Activated naive CD4-positive, alpha-beta T cell treated with anti-CD3 and anti-CD28 coated beads, Interleukin-2, amount 50 U/mL, for 16 hours (primary cell): ENCODE measurements around the gene FAM229A.
A peak's percentile ranks its signal among the peaks of the same experiment; 100 is the strongest.
"Not testable (repeated sequence)": the region's sequence is repeated elsewhere in the genome, so short reads cannot be mapped to it uniquely, and the experiment has no call there.

Experiments used
- DNase-seq: peaks from one replicate; pipeline ENCODE4 v3.0.0-alpha.2; 2020

The FAM229A gene

DNA sequence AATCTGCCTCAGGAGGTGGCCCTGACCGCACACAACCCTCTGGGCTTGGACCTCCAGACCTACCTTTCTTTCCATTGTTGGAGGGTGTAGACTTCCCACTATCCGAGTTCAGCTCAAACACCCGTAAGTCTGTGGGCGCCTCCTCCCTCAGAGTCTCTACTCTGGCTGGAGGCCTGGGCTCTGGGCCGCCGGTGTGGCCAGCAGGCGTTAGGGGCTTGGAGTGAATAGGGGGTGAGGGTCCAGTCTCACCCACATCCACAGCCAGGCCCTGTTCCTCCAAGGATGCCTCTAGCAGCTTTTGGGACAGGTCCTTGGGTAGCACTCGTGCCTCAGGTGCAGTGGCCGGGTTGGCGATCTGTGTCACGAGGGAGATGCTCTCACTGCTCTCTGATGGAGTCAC is 13.9 kb upstream of the FAM229A start:
- DNase-seq, result no peak

DNA sequence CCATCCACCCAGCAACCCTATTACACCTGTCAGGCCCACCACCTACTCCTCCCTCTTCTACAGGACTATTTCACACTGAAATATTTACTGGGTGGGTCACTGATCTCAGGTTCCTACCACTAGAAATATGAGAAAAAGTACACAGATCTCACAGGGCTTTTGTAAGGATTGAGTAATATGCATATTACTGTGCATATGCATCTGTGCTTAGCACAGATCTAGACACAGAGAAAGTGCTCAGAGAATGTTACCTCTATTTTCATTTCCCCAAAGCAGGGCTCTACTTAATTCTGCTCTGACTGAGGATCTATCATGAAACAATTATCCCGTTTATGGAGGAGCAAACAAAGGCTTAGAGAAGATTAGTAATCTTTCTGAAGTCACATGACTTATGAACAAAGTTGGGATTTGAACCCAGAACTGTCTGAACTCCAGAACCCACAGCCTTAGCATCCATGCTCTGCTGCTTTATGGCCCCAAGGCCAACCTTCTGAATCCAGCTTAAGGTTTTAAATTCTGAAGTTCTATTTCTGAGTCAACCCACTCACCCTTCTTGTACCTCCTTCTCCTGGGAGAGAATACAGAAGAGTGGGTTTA is 11.8 kb upstream of the FAM229A start:
- no peak for DNase-seq

DNA sequence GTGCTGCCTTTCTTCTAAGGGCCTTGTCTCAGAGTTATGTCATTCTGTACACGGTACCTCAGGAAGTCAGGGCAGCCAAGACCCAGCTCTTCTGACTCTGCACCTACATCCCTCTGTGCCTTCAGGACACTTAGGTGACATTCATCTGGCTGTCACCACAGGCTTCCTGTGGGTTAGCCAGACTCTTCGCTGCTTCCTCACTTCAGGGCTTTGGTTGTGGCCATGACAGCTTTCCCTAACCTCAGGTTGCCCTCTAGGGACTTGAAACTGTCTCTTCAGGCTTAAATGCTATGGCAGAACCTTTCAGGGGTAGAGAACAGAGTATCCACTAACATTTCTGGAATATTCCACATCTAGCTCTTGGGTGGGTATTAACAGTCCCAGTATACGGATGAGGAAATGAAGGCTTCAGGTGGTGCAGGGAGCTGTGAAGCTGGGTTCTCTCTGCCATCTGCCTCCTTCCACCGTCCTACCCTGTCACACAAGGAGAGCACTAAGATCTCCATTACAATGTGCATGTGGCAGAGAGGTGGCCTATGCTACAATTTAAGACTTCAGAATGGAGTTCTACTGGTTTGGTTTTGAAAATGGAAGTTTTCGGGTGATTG is 10.0 kb upstream of the FAM229A start:
- no peak for DNase-seq

DNA sequence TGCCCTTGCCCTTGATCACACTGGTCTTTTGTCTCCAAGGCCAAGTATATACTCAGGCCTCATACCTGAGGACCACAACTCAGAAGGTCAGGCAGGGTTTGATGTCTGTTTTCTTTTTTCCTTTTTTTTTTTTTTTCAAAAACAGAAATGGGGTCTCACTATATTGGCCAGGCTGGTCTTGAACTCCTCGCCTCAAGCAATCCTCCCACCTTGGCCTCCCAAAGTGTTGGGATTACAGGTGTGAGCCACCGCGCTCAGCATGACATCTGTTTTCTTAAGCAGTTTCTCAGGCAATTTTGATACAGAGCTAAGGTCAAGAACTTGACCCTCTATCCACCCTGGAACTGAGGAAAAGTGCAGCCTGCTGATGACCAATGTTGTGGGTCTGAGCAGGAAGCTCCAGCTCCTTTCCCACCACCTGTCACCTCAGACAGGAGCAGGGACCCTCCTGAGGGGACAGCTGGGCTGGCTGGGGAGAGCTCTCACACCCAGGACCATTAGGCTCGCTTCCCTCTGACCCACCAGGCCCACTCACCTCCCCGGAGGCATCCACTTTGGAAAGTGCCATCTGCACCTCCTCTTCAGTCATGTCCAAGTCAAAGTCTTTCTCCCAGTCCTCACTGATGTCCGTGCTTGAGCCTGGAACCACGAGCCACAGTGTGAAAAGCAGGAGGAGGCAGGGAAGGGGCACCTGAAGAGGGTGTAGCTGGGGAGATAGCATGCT is 5.8 kb upstream of the FAM229A start:
- no peak for DNase-seq

DNA sequence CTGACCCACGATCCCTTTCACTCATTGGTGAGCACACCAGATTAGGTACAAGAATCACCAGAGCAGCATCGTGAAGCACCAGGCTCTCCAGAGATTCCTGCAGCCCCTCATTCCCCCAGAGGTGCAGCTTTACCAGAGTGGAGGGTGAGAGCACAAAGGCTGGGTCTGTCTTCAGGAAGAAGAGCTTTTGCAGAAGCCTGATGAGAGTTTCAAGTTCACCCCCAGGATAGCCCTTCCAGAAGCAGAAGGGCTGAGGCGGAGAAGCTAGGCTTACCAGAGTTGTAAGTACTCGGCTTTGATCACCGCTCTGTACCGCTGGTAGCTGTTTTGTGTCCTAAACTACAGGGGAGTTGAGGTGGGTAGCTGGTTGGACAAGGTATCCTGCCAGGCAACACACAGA is 3.2 kb upstream of the FAM229A start:
- DNase-seq, result no peak

DNA sequence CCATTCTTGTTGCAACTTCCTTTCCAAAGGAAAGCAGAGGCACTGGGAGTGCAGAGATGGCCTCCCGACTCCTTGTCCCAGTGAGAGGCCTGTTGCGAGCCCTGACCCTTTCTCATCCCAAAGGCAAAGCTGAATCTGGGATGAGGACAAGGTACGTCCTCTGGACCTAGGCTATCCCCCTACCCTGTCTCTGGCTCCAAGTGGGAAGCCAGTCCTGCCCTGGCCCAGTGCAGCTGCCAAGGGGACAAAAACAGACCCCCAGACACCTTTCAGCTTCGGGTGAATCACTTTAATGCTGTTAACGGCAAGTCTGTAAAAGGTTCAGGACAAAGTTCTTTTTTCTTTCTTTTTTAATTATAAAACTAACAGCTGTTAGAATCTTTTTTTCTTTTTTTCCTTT is 2.6 kb upstream of the FAM229A start:
- DNase-seq, result no peak

DNA sequence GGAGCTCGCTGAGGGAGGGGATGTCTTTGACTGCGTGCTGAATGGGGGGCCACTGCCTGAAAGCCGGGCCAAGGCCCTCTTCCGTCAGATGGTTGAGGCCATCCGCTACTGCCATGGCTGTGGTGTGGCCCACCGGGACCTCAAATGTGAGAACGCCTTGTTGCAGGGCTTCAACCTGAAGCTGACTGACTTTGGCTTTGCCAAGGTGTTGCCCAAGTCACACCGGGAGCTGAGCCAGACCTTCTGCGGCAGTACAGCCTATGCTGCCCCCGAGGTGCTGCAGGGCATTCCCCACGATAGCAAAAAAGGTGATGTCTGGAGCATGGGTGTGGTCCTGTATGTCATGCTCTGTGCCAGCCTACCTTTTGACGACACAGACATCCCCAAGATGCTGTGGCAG is 1.4 kb upstream of the FAM229A start:
- DNase-seq, result no peak

DNA sequence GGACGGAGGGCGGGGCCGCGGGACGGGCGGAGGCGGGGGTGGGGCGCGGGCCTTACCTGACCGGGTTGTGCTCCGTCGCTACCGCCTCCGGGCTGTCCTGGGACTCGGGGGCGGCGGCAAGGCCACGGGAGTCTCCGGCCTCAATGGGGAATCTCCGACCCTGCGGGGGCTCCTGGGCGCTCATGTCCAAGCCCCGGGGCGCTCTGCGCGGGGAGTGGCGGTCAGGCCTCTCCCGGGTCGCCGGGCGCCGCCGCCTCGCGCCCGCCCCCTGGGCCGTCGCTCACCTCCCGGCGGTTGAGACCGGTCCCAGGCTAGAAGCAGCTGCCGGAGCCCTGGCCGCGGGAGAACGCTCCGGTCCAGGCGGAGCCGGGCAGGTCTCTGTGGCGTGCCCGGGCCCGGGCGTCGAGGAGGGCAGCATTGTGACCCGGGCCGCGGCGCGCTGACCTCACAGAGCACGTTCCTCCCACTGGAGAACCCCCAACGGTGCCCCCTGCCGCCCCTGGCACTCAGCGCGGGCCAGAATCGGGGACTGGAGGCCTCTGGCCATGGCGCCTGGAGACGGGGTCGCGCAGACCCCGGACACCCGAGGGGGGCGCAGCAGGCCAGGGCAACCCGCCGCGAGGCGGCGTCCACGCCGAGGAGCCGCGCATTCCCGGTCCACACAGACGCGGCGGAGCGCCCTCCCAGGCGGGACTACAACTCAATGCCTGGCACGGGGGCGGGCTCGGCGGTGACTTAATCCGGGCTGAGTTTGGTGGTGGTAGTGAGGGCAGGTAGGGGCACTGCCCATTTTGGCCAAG is 411 bp downstream of the FAM229A start:
- peak; percentile 49 for DNase-seq

DNA sequence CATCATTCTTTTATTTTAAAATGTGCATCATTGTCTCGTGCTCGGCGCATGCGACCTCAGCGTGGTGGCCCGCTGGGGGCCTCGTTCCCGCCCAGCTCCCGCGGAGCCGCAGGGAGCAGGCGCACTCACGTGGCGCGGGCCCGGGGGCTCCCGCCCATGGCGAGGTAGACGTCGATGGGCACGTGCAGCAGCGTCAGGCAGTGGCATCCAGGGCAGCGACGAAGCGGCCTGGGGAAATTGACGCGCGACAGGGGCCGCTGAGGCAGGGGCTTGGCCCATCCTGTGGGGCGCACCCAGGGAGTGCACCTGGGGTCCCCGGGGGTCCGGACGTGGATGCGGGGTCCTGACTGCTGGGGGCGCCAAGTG is 994 bp downstream of the FAM229A start:
- no peak for DNase-seq

DNA sequence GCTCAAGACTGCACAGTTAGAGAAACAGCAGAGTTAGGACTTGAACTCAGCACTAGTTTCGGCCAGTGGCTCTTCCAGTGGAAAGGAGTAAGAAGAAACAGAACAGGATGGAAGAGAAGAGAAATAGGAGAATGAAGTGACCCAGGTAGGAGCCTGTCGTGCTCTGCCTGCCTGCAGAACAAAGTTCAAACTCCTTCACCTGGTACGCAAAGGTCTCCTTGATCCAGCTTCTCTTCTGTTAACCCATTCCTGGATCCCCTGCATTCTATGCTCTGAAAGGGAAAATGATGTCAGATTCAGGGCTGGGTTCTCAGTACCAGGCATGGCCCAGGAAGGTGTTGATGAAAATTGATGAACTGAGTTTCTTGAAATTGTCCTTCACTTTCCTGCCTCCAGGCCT is 3.9 kb downstream of the FAM229A start:
- no peak for DNase-seq

DNA sequence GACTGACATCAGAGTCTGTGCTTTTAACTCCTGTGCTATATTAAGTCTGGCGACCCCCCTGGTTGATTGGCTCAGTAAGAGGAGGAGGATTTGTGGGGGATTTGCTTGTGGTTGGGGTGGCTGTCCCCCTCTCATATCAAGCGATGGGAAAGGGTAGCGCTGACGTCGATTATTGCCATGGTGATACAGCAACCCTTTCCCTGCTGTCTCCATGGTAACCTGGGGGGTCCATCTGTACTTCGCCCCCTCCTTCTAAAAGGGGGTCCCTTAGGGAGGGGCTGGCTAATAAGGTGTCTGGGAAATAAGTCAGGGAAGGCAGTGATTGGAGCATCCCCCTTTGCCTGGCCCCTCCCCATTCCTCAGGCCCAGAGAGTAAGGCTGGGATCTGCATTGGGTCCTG is 4.7 kb downstream of the FAM229A start:
- no peak for DNase-seq

DNA sequence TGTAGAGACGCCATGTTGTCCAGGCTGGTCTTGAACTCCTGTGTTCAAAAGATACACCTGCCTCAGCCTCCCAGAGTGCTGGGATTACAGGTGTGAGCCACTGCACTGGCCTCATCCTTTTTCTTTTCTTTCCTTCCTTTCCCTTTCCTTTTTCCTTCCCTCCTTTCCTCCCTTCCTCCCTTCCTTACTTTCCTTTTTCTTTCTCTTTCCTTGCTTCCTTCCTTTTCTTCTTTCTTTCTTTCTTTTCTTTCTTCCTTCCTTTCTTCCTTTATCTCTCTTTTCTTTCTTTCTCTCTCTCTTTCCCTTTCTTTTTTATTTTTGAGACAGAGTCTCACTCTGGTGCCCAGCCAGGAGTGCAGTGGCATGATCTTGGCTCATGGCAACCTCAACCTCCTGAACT is 5.8 kb downstream of the FAM229A start:
- DNase-seq, result no peak

DNA sequence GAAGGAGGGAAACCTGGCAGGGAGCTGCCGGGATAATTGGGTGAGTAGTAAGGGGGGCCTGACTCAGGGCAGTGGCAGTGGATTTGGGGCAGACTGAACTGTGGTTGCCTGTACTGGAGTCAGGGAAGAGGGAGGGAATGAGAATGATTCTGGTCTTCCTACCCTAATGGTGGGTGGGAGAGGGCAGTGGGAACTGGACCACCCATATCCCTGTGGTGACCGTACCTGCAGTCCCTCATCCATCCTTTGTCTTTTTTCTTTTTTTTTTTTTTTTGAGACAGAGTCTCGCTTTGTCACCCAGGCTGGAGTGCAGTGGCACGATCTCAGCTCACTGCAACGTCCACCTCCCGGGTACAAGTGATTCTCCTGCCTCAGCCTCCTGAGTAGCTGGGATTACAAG is 6.5 kb downstream of the FAM229A start:
- DNase-seq, result not testable (repeated sequence)

DNA sequence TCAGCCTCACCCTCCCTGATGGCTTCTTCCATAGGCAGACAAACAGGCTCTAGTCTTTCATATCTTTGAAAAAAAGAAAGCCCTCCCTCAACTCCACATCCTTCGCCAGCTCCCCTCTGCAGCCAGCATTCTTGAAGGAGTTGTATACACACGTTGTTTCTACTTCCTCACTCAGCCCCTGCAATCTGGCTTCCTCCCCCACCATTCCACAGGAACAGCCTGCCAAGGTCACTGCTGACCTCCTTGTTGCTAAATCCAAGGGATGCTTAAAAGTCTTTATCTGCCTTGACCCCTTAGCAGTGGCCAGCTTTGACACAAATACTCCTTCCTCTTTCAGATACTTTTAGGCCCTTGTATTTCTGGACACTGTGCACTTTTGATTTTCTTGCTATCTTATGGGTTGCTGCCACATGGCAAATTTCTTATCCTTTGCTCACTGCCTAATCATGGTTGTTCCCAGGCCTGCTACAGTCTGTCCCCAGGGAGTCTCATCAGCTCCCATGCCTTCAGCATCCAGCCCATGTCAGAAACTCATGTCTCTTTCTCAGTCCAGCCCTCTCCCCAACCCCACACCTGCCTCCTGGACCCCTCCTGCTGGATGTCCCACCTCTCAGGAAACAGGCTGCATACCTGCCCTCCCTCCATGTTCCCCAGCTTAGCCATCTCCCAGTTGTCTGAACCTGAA is 8.3 kb downstream of the FAM229A start:
- no peak for DNase-seq

DNA sequence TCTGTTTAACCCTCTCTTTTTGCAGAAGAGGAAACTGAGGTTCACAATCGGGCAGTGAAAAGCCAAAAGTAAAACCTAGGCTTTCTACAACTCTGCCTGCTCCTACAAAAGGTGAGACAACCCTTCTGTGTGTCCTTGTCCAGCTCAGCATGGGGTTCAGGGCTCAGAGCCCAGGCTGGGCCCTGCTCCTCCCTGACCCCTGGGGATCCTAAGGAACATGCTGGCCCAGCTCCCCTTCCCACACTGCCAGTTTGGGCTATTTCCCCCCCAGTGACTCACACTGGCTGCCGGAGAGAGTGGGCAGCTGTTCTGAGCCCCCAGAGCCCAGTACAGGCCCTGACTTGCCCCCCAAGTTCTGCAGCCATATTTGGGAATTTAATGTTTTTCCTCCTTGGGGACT is 8.9 kb downstream of the FAM229A start:
- DNase-seq, result no peak

DNA sequence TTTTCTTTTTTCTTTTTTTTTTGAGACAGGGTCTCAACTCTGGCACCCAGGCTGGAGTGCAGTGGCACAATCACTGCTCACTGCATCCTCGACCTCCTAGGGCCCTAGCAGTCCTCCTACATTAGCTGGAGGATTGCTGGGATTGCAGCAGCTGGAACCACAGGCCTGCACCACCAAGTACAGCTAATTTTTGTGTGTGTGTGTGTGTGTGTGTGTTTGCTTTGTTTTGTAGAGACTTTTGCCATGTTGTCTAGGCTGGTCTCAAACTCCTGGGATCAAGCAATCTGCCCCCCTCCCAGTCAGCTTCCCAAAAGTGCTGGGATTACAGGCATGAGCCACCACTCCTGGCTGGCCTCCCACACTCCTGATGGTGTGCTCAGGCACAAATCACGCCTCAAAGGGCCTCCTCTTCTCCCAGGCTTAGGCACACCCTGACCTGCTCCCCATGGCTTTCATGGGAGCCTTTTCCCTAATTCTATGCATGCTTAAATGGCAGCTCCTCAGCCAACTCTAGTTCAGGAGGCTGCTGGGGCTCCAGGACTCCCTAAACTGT is 9.4 kb downstream of the FAM229A start:
- no peak for DNase-seq

DNA sequence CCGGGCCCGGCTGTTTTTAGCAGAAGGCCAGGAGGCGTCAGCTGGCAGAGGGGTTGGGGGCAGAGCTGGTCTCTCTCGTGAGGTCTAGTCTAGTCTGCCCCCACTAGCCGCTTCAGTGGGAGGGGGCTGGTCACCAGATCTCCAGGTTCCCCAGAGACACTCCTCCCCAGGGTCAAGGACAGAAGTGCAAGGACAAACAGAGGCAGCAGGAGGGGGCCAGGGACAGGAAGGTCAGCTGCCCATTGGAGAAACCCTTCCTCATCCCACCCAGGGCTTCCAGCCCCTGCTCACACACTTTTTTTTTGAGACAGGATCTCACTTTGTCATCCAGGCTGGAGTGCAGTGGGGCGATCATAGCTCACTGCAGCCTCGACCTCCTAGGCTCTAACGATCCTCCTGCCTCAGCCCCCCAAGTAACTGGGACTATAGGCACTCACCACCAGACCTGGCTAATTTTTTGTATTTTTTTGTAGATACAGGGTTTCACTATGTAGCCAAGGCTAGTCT is 10.0 kb downstream of the FAM229A start:
- no peak for DNase-seq

DNA sequence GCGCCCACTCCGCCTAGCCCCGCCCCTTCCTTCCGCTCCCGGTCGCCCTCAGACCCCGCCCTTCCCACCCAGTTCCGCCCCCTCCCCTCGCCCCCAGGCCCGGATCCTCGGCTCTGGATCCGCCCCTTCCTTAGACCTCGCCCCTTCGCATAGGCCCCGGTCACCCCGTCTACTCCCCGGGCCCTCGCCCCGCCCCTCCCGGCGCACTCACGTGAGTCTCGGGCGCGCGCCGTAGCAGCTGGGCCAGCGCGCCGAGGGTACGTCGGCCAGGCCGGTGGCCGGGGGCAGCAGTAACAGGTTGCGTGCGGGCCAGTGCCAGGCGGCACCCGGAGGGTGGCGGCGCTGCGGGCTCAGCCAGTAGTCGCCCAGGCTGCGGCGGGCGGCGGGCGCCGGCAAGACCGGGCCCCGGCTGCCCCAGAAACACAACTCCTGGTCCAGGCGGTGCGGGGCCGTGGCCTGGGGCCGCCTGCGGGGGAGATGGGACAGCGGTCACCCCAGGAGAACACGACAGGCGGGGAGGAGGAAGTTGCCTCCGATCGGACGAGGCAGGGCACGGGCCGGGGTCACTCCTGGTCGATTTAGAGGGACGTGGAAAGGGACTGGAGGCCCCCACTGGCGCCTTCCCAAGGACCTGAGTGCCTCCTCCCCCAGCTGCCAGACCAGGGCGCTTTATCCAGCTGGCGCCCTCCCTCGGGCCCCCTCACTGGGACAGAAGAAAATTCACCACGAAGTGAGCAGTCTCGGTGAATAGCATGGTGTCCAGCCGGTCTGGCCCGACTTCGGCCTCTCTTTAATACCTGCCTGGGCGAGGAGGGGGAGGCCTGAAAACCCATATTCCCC is 10.7 kb downstream of the FAM229A start:
- peak; percentile 92 for DNase-seq

DNA sequence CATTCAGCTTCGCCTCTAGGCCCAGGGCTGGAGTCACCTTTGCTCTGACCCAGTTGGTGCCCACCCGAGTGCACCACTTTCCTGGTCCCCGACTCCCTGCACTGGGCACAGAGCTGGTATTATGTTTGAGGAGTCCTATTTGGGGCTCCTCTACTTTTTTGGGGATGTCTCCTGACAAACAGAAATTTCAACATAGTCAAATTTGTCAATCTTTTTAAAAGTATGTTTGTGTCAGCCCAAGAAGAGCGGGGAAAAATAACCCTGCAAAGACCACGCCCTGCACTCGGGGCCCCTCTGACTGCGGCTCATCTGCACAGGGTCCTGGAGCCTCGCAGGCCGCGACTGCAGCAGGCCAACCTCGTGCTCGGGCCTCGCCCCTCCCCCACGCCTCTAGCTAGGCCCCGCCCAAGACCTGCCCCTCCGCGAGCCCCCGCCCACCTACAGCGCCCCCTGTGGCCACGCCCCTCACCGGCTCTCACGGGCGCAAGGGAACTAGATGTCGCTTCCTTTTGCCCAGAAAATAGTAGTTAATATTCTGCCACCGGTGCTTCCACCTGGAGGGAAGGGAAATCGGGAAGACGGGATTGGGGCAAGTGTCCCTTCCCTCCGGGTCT is 11.4 kb downstream of the FAM229A start:
- peak; percentile 80 for DNase-seq

DNA sequence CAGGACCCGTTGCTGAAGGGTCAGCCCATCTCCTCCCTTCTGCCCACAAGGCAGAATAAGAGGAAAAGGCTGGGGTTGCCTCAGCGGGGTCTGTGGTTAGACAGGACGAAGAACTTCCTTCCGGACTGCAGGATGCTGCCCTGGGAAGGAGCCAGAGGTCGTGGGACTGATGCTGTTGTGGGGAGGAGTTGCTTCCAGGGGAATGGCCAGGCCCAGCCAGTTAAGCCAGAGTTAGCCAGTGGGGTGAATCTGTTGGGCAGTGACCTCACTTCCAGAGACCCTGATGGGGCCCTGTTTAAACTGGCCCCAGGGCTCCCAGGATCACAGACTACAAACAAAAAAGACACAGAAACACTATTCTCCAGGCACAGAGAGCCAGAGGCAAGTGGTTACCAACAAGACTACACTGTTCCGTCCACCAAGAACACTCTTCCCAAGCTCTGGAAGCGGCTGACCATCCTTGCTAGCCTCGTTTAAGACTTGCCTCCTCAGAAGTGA is 13.0 kb downstream of the FAM229A start:
- no peak for DNase-seq

DNA sequence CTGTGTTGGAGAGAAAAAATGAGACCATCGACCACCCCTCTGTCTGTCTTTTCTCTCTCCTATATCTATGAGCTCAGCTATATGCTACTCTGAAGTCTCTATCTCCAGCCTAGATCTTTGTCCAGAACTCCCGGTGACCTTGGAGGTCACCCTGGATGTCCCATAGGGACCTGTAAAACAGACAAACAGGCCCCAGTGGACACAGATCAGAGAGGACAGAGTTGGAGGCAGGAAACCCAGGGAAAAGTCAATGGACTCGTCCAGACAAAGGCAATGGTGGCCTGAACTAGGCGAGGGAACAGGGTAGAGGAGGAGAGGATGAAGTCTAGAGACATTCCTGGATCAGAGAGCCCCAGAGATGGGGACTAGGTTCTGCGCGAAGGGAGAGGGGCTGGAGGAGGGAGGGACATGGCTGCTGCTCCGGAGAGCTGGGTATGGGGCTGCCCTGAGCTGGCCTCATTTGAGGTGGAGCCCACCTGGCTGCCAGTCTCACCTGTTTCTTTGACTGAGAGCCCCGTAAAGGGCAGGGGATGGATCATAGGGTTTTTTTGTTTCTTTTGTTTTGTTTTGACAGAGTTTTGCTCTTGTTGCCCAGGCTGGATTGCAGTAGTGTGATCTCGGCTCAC is 15.6 kb downstream of the FAM229A start:
- no peak for DNase-seq
